ENCODE measurements around the gene KIF16B.
A peak's percentile ranks its signal among the peaks of the same experiment; 100 is the strongest.
"Not testable (repeated sequence)": the region's sequence is repeated elsewhere in the genome, so short reads cannot be mapped to it uniquely, and the experiment has no call there.

KIF16B gene

DNA sequence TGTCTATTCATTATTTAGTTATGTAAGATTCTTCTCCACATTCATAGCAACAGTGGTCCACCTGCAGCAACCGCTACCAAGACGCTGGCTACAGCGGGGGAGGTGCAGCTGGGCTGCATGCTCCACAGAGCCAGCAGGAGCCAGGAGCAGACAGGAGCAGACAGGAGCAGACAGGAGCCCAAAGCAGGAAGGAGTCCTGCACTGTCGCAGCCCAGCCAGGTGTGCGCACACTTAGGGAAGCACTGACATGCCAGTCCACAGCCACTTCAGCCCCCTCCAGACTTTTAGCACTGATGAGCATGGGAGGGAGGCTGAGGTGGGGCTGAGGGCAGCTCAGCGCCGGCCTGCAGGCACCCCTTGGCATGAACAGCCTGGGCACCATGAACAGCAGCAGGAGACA is 19.6 kb downstream of the KIF16B start:
- no peak for DNase-seq

DNA sequence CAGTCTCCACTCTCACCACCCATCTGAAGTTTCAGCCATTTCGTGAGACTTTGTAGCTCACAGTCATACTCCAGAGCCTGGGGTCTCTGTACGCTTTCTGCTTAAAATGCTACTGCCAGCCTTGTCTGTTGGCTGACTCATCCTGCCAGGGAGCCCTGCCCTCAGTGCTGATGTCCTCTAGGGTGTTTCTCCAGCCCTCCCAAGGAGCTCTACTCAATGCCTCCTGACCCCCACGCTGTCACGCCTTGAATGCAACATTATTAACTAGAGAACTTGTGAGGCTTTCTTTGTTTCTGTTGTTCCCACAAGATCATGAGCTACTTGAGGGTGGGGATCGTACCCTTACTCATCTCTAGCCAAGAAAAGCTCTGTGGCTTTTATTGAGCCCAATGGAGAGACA is 20.1 kb downstream of the KIF16B start:
- no peak for DNase-seq

DNA sequence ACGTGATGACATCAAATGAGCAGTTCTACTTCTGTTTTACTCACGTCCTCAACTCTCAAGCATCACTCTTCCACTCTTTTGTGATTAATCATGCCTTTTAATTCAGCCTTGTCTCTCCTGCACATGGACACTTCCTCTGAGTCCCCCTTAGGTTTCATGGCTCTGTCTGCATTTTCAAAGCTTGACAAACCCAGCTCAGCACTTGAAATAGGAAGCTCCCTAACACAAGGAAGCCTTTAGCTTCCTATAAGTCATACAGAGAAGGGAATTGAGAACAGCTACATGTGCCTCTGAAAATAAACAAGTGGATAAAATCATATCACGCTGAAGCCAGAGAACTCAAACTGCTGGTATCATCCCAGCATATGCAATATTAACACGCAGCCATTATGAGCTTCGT is 21.2 kb downstream of the KIF16B start:
- no peak for DNase-seq

DNA sequence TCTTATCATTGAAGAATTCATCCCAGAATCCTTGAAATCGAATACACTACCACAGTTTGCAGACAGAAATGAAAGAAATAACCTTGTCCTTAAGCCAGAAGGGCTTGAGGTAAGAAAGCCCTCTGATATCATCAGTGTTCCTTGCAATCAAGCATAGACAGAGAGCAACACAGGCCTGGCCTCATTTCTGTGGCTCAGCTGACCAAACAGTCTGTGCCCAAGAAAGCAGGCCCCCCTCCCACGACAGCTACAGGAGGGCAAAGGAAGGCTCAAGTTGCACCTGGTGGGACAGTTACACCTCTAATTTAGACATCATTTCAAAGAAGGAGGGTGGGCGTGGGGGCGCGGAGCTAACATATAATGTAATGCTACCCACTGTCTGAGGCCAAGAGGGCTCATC is 21.6 kb downstream of the KIF16B start:
- no peak for DNase-seq

DNA sequence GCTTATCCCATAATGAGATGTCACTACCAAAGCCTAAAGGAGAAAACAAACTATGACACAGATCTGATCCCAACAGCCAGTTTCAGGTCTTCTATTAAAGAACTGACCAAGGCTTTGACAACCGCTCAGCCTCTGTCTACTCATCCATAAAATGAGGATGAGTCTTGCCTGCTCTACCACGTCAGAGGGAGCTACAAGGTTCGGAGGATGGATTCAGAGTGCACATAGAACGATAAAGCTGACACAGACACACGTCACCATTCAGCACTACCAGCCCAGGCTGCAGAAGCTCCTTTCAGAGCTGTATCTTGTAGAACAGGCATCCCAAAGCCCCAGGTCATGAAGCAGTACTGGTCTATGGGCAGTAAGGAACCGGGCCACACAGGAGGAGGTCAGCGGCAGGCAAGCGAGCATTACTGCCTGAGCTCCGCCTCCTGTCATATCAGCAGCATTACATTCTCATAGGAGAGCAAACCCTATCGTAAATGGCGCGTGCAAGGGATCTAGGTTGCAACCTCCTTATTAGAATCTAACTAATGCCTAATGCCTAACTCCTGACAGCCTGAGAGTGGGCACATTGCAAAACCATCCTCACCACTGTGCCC is 25.1 kb downstream of the KIF16B start:
- no peak for DNase-seq

DNA sequence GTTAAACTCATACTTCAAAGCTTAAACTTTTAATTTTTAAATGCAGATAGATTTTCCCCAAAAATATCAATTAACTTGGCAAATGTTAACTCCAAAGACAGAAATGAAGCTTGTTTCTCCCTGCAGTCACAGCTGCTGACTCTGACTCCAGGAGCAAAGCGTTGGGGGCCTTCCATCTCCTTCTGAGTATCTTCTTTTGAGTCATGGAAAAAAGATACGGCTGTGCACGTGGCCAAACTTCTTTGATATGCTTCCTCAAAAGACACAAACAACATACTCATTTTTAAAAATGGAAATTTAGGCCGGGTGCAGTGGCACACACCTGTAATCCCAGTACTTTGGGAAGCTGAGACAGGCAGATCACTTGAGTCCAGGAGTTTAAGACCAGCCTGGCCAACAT is 28.3 kb downstream of the KIF16B start:
- DNase-seq: no peak

DNA sequence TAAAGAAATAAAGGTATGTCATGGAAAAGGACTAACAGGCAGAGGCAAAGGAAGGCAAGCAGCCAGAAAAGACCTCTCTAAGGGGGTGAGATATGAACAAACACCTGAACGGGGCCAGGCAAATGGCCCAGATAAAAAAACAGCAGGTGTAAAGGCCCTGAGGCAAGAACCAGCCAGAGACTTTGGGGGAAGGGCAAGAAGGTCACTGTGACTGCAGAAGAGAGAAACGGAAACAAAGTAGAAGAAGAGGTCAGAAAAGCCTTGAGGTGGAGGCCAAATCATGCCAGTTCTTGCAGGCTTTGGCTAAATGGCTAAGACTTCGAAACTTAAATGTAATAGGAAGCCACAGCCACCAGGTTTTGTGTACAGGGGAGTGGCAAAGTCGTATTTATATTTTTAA is 30.8 kb downstream of the KIF16B start:
- no peak for DNase-seq

DNA sequence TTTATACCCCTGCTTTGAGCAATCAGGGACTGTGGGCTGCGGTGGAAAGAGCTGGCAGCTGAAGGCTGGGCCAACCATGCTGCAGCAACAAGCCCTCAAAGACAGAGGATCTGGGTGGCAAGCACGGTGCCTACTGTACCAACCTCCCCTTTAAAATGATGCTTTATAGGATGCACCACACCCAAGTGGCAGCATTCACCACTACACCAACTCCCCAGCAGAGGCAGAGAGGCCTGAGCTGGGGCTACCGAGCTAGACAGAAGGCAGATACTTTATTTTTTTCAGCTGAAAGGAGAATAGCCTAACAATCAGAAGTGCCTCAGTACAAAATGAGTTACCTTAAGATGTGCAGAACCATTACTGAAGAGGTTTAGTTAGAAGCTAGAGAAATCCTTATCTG is 31.4 kb downstream of the KIF16B start:
- DNase-seq: no peak

DNA sequence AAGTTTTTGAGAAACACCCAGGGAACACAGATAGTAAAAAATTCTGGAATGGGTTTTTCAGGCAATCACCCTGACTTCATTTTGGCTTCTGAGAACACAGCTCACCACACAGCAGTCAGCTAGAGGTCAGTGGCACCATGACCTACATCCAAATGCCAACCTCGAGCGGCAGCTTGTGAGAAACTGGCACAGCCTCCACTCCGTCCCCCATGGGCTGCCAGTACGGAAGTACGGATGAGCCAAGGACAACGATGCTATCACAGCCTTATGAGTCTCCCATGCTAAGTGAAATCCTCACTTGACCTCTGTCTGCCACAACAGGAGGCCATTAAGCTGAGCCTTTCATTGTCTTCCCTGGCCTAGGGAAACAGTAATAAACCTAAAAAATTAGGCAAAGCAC is 32.0 kb downstream of the KIF16B start:
- no peak for DNase-seq

DNA sequence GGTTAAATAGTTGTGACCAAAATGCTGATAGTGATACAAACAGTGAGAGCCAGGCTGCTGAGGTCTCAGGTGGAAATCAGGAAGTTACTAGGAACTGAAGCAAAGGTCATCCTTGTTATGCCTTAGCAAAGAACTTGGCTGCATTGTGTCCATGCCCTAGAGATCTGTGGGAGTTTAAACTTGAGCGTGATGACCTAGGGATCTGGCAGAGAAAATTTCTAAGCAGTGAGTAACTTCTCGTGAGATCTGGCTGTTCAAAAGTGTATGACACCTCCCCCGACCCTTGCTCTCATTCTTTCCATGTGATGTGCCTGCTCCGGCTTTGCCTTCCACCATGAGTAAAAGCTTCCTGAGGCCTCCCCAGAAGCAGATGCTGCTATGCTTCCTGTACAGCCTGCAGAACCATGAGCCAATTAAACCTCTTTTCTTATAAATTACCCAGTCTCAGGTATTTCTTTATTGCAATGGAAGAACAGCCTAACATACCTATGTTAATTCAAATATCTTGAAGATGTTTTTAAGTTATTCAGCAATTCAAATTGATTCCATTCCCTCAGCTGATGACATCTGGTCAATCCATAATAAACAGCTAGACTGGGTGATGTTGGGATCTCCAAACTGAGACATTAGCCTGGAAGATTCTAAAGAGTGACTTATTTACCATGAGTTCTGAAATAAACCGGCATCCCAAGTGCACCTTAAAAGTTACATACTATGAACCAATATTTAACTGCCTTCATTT is 33.8 kb downstream of the KIF16B start:
- no peak for DNase-seq

DNA sequence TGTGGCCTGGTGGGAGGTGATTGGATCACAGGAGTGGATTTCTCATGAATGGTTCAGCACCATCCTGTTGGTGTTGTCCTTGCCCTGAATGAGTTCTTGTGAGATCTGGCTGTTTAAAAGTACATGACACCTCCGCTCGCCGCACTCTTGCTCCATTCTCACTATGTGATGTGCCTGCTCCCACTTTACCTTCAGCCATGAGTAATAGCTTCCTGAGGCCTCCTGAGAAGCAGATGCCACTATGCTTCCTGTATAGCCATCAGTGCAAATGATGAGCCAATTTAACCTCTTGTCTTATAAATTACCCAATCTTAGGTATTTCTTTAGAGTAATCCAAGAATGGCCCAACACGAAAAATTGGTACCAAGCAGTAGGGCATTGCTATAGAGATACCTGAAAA is 34.5 kb downstream of the KIF16B start:
- DNase-seq: no peak

DNA sequence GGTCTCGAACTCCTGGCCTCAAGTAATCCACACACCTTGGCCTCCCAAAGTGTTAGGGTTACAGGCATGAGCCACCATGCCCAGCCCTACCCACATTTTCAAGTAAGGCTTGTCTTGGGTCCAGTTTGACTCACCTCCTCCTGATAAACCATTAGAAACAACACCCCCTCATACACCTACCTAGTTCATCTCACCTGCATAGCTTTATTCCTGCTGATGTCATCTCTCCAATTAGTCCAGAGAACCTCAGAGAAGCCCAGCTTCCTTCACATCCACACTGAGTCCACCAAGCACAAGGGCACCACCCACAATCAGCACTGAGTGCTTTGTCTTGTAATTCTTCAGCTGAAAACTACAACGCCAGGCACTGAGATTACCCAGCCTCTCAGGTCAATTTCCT is 35.3 kb downstream of the KIF16B start:
- DNase-seq: no peak

DNA sequence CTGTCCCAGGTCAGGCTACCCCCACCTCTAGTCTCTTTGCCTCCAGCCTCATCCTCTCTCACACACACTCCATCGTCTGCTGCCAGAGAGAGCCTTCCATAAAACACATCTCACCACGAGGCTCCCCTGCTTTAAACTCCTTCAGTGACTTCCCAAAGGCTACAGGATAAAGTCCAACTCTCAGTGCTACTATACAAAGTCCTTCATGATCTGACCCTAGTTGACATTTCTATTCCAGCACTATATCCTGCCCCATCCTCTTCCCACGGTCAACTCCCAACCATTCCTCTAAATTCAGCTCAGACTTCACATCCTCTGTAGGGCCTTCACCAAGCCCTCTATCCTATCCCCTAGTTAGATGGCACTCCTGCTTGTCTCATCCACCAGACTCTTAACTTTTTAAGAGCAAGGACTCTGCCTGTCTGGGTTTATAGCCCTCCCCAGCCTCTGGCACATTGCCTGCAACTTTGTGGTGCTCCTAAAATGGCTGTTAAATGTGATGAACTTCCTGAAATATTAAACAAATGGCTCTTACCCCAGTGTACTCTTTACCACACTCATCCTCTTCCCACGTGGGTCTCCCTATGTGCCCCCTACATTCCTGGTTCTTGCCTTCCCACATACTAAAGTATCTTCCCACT is 36.1 kb downstream of the KIF16B start:
- no peak for DNase-seq

DNA sequence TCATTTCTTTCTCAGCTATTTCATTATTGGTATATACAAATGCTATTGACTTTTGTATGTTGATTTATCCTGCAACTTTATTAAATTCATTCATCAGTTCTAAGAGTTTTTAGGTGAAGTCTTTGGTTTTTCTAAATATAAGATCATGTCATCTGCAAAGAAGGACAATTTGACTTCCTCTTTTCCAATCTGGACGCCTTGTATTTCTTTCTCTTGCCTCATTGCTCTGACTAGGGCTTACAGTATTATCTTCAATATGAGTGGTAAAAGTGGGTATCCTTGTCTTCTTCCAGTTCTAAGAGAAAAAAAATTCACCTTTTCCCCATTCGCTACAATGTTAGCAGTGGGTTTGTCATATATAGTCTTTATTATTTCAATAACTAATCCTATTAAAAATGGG is 38.0 kb downstream of the KIF16B start:
- no peak for DNase-seq

DNA sequence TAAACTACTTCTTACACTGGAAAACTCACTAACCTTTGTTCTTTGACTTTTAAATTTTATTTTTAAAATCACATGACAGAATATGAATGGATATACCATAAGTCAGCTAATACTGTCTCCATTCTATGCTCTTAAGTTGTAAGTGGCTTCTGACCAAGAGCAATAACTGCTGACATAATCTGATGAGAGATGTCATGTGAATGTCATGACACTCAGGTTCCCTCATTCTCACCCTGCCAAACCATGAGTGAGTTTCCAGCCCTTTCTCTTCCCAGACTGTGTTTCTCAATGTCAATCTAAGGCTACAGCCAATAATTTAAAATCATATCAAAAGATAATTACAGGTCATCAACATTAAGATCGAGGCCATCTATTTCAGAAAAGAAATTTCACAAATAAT is 39.7 kb downstream of the KIF16B start:
- no peak for DNase-seq

DNA sequence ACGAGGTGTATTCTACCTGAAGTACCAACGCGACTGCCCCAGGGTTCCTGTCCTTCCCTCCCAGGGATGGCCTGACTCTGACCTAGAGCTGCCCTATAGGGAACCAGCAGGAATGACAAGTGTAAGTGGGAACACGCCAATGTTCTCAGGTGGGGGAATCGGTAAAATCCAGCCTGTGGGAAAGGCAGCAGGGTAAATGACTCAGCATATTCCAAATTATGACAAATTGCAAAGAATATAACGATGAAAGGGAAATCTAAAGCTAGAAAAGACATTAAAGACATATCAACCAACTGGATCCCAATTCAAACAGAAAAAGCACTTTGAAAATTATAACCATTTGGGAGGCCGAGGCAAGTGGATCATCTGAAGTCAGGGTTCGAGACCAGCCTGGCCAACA is 41.8 kb downstream of the KIF16B start:
- no peak for DNase-seq

DNA sequence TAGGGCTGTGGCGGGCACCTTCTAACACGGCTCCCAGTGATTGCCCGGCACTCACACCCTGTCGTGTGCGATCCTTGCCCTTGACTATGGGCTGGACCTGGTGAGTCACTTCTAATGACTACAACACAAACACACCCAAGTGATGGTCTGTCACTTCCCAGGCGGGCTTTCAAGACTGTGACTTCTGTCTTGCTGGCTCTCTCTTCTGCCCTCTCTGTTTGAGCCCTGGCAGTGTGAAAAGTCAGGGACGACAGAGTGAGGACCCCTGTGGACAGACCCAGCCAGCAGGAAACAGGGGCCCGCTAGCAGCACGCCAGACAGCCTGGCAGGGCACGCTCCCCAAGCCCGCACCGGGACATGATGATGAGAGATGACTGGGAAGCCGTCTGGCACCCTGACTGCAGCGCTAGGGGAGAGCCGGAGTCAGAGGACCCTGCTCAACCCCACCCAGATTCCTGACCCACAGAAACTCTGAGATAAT is 43.0 kb downstream of the KIF16B start:
- DNase-seq: no peak

DNA sequence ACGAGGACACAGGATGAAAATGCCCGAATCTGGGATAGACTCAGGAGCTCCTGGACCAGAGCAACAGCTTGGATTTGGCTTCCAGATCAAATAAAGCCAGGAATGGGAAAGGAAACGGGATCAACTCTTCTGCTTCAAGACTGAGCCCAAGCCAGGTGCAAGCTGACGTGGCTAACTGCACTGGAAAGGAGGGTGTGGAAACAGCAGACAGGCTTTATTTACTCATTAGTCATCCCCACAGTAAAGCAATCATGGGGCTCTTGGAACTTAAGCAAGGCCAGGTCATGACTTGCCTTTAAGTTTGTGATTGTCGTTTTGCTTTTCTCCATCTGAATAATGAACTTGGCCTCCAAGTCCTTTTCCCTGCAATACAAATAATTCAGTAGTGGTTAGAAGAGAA is 45.2 kb downstream of the KIF16B start:
- peak; percentile 35 for DNase-seq

DNA sequence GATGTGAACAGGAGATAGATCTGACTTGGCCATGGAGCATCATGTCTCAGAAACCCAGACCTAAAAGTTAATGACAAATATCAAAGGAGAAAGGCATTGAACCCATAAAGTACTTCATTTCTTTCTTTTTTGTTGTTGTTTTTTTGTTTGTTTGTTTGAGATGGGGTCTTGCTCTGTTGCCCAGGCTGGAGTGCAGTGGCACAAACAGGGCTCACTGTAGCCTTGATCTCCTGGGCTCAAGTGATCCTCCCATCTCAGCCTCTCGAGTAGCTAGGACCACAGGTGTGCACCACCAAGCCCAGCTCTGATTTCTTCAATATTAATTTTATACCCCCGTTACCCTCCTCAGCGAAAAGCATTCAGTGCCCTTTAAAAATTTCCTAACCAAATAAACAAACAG is 45.8 kb downstream of the KIF16B start:
- no peak for DNase-seq

DNA sequence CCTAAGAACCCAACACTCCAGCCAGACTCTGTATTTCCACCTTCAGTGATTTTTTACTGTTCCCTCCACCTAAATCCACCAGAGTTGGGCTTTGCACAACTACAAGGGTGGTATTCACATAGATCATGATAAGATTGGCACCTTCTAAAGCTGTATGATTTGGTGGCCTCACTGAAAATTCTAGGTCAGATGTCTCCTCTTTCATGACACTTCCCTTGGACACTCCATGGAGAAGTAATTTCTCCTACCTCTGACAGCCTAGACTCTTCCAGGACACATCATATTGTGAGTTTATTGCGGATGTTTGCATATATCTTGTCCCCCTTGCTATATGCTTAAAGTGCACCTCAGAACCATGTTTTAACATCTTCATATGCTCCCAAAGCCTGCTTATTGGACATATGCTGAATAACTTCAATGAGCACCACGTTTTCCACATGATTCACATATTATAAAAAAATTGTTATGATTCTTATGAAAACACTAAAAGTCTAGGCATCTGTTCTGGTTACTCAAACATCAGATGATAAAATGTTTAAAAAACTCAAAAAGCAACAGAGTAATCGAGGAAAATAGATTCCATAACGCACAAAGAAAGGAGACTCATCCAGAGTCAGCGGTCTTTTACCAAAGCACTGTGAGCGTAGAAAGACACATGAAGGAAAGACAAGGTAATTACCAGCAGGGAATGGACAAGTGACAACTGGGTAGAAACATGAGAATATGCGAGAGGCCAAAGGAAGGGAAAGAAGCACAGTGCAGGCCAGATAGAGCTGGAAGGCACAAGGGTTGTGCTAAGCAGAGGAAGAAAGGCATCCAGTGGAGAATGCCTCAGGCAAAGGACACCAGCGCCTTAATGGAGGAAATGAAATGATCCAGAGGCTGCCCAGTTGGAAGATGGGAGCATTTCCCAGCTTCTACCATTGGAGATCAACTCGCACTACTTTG is 46.5 kb downstream of the KIF16B start:
- DNase-seq: no peak

DNA sequence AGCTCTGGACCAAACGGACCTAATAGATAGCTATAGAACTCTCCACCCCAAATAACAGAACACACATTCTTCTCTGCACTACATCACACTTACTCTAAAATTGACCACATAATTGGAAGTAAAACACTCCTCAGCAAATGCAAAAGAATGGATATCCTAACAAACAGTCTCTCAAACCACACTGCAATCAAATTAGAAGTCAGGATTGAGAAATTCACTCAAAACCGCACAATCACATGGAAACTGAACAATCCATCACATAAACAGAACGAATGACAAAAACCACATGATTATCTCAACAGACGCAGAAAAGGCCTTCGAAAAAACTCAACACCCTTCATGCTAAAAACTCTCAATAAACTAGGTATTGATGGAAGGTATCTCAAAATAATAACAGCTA is 50.6 kb downstream of the KIF16B start:
- DNase-seq: not testable (repeated sequence)

DNA sequence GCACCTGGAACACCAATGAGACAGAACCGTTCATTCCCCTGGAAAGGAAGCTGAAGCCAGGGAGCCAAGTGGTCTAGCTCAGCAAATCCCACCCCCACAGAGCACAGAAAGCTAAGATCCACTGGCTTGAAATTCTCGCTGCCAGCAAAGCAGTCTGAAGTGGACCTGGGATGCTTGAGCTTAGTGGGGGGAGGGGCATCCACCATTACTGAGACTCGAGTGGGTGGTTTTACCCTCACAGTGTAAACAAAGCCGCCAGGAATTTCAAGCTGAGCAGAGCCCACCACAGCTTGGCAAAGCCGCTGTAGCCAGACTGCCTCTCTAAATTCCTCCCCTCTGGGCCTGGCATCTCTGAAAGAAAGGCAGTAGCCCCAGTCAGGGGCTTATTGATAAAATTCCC is 53.1 kb downstream of the KIF16B start:
- no peak for DNase-seq

DNA sequence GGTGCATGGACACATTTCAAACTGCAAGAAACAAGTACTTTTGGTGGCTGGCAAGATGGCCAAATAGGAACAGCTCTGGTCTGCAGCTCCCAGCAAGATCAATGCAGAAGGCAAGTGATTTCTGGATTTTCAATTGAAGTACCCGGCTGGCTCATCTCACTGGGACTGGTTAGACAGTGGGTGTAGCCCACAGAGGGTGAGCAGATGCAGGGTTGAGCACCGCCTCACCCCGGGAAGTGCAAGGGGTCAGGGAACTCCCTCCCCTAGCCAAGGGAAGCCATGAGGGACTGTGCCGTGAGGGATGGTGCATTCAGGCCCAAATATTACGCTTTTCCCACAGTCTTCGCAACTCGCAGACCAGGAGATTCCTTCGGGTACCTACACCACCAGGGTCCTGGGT is 53.6 kb downstream of the KIF16B start:
- not testable (repeated sequence) for DNase-seq

All from right hindlimb (tissue), 1 donor.